Activated CD8-positive, alpha-beta memory T cell treated with anti-CD3 and anti-CD28 coated beads, Interleukin-2, amount 50 U/mL, for 4 hours (primary cell): ENCODE results near the gene RHOT2.
"Not testable (repeated sequence)": the region's sequence is repeated elsewhere in the genome, so short reads cannot be mapped to it uniquely, and the experiment has no call there.

Experiments used
- DNase-seq: peaks from one replicate; pipeline ENCODE4 v3.0.0-alpha.2; 2020

RHOT2 gene

DNA sequence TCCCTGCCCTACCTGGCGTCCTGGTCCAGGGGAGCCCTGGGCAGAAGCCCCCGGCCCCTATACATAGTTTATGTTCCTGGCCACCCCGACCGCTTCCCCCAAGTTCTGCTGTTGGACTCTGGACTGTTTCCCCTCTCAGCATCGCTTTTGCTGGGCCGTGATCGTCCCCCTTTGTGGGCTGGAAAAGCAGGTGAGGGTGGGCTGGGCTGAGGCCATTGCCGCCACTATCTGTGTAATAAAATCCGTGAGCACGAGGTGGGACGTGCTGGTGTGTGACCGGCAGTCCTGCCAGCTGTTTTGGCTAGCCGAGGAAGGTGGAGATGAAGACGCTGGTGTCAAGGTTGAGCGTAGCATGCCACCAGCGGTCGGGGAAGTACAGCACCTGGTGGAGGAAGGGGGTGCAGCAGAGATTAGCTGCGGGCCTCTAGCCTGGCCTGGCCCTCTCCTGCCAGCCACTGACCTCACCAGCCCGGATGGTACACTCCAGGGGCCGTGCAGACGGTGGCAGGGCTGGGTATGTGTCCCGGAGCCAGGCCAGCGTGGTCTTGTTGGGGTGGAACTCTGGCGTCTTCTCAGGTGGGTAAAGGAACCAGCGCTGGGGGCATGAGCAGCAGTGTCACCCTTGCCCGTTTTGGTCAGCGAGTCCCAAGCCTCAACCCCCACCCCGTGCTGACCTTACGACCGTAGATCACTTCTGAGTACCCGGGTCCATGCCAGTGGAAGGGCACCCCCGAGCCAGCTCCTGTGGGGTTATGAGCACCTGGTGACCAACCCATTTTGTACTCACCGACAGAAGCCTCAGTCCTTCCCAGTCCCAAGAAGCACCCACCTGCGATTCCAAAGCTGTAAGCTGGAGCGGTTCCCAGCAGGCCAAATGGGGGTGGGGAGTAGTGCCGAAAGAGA lies 14.8 kb downstream of the RHOT2 start:
- no peak for DNase-seq

DNA sequence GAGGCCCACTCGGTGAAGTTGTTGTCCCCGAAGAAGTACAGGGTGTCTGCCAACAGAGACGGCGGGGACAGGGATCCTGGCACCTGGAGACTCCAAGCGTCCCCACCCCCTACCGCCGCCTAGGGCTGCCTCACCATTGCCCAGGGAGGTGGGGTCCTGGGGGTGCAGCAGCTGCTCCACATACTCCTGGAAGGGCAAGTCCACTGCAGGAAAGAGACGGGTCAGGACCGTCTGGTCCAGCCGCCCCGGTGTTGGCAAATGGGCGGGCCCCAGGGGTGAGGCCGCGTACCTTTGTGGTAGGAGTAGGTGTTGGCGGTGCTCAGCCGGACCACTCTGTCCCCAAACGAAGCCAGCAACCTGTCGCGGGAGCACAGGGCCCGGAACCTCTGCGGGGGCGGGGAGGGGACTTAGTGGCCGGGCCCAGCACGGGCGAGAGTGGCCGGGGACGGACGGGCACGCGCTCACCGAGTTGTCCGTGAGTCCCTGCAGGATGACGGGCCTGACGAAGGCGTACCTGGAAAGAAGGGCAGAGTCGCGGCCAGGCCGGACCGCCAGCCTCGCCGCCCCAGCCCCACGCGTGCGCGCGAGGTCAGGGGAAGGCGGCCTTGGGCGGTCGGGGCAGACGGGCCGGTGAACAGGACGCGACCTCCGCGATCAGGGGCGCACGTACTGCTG lies 15.6 kb downstream of the RHOT2 start:
- no peak for DNase-seq

DNA sequence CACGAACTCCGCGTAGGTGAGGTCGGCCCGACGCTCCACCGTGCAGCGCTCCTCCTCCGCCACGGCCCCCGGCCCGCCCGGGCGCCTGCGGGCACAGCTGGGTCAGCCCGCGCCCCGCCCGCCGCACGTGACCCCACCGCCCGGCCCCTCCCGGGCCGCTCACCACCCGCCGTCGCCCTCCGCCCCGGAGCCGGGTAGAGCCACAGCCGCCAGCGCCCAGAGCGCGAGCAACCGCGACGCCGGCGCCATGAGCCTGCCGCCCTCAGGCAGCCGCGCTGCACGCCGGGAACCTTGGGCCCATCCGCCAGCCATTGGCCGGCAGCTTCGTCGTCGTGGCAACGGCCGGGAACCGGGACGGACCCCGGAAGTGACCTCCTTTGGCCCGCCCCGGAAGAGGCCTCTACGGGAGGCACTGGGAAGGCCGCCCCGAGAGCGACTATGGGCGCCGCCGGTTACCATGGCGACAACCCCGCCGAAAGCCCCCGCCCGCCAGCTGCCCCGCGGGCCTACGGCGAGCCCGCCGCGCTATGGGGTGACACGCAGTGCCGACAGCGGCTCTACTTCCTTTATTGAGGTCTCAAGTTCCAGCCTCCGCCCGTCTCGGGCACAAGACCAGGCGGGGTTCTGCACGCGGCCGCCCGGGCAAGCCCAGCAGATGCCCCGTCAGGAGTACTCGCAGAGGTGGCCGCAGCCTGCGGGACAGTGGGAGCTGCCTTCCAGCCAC lies 16.3 kb downstream of the RHOT2 start, which contains the start of gene JMJD8:
TSS of gene JMJD8 (minus strand) at position 264 of the 724 bp plus-strand sequence. CDS start at position 249, 15 bp downstream.
- peak; percentile 97 for DNase-seq

DNA sequence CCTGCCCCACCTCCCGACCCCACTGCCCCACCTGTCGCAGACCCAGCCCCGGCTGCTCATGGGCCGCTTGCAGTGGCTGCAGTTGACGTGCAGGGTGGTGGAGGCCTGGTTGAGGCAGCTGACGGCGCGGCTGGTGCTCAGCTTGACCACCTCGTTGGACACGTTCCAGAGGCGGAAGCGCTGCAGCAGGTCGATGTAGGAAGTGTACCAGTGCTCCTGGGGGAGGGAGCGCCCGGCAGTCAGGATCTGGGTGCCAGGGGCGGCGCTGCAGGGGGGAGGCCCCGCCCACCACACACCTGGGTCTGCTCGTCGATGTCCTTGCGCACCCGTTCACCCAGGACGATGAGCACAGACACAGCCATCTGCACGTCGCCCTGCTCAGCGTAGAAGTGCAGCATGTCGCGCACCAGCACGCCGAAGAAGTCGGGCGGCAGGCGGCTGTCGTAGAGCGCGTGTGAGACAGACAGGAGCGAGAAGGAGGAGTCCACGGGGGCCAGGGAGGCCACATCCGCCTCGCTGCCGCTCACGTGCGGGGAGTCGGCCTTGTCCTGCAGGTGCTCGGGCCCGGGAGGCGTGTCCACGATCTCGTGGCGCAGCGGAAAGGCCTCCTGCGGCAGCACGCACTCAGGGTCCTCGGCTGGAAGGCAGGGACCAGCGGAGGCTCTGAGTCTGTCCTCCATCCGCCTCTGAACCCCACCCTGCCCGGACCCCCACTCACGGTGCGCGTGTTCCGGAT lies 17.2 kb downstream of the RHOT2 start:
- DNase-seq = no peak

DNA sequence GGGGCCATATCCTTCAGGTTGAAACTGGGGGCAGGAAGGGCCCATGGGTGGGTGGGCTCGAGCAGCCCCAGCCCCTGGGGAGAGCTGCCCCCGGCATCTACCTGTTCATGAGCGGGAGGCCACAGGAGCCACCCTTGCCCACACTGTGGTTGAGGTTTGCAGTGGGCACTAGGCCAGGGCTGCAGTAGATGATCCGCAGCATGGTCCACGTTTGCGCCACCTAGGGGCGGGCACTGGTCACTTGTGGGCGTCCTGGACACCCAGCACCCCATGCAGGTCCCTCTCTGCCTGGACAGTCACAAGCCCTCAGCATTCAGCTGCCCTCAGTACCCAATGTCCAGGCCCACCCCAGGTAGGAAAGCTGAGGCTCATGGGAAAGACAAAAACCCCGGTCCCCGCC lies 18.0 kb downstream of the RHOT2 start:
- no peak for DNase-seq

DNA sequence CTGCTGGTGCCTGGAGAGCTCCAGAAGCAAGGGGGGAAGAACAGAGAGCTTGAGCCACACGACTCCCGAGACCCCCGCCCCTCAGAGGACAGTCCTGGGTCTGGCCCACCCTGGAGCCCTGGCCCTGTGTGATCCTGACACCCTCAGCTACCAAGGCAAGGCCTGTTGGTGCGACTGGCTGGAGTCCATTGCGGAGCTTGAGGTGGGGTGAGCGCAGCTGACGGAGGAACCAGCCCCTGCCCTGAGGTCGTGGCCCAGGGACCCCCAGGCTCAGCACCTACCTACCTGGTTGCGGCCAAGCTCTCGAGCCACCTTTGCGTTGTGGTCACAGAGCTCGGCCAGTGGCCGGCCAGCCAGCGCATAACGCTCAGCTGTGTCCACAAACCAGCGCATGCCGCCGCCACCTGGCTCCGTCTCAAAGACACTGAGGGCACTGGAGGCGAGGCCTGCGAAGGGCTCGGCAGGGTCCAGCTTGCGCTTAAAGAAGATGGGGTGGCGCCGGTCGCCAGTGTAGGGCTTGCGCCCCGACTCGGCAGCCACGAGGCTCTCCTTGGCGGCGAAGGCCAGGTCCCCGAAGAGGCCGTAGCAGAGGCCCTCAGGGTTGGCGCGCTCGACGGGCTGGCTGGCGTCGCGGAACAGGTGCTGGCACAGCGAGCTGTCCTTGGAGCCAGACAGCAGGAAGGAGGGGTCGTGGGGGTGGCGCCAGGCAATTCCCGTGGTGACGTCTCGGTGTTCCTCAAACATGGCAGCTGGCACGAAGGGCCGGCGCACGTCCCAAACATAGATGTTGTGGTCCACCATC lies 18.7 kb downstream of the RHOT2 start:
- no peak for DNase-seq

DNA sequence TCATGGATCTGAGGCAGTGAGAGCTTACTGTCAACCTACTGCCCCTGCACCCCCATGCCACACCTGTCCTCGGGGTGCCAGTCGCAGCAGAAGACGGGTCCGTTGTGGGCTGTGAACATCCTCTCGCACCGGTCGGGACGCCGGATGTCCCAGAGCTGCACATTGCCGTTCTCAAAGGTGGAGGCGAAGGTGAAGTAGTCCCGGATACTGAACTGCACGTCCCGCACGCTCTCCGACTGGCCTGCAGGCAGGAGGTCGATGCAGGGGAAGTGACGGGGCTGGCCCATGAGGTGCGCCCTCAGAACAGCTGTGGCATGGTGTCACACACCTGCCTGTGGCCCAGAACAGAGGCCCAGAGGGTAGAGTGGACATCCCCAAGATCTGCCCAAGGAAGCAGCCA lies 19.6 kb downstream of the RHOT2 start:
- no peak for DNase-seq

DNA sequence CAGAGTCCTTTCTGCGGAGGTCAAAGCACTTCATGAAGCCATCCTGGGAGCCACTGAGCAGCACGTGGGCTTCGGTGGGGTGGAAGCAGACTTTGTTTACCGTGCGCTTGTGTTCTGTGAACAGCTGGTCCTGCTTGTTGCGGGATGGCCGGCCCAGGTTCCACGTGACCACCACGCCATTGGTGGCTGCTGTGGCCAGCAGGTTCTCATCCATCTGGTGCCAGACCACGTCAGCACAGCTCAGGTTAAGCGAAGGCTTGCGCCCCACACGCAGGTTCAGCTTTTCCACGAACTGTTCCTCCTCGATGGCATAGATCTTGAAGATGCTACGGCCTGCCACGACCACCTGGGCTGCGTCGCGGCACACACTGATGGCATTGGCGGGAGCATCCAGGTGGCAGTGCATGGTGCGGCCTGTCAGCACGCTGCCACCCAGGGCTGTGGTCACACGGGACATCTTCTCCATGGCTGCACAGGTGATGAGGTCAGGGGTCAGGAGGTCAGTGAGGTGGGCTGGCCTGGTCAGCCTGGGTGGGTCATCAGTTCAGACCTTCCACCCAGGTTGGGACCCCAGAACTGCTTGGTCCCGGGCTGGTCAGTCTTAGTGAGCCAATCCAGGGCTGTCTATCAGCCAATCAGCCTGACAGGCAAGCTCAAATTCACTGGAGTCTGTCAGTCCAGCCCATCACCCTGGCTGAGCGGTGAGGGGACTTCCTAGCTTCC lies 21.4 kb downstream of the RHOT2 start:
- no peak for DNase-seq

DNA sequence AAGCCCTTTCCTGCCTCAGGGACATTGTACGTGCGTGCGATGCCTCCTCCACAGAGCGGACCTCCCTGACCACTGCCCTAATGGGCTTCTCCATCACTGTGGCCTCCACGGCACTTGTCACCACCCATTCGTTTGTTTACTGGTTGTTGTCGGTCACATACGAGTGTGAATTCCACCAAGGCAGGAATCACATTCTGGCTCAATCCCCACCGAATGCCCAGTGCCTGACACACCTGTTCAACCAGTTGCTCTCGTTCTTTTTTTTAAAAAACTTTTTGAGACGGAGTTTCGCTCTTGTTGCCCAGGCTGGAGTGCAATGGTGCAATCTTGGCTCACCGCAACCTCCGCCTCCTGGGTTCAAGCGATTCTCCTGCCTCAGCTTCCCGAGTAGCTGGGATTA lies 23.3 kb downstream of the RHOT2 start:
- not testable (repeated sequence) for DNase-seq

DNA sequence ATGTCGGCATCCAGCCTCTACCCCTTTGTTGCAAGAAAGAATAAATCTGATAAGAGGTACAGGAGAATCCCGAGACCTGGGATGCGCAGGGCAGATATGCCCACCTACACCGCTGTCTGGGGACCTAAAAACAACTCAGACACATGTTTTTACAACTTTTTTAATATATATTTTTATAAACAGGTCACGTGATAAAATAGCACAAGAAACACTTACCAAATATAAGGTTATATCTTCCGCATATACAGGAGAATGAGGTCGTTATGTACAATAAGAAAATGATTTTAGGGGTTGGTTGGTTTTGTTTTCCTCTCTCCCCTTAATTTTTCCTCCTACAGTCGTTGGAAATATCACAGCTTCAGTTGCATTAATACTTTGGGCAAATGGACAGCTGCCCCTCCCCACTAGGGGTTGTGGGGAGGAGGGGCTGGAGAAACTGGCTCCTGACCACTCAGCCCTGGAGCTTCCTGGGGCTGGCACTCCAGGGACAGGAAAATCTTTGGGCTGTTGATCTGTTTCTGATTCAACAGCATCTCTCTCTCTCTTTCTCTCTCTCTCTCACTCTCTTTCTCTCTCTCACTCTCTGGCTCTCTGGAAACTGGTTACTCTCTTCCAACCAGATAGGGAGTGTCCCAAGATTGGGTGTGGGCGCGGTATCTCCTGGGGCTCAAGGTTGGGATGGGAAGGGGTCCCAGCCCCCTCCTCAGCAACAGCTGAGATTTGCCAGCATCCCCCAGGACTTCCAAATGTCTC lies 24.6 kb downstream of the RHOT2 start:
- DNase-seq = no peak

DNA sequence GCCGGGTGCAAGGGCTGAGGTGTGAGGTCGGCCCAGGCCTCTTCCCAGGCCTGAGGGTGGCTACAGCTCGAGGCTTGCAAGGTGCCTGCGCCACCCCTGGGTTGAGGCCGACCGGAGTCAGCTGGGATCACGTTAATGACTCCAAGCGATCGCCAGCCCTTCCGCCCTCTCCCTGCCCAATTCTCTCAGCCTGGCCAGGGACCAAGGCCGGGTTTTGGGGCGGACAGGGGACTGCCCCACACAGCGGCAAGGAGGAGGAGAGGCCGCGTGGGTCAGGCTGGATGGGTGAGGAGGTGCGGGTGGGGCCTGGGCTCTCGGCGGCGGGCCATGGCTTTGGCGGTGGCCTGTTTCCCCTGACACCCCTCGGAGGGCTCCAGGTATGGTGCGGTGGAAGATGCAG lies 25.4 kb downstream of the RHOT2 start:
- DNase-seq = no peak

DNA sequence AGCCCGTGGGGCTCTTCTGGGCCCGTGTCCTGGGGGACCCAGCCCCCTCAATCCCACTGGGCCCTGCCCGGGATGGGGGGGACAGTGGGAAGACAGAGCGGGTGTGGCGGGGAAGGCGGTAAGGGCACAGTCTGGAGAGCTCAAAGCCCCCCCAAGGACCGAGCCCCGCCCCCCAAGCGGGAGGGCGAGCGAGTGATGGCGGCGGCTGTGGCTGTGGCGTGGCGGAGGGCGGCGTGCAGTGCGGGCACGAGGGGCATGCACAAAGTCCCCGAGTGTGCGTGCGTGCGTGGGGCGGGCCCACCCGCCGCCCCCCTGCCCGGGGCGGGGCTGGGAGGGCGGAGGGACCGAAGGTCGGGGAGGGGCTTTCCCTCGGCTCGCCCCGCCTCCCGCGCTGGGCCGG lies 25.8 kb downstream of the RHOT2 start:
- DNase-seq = peak; percentile 64

DNA sequence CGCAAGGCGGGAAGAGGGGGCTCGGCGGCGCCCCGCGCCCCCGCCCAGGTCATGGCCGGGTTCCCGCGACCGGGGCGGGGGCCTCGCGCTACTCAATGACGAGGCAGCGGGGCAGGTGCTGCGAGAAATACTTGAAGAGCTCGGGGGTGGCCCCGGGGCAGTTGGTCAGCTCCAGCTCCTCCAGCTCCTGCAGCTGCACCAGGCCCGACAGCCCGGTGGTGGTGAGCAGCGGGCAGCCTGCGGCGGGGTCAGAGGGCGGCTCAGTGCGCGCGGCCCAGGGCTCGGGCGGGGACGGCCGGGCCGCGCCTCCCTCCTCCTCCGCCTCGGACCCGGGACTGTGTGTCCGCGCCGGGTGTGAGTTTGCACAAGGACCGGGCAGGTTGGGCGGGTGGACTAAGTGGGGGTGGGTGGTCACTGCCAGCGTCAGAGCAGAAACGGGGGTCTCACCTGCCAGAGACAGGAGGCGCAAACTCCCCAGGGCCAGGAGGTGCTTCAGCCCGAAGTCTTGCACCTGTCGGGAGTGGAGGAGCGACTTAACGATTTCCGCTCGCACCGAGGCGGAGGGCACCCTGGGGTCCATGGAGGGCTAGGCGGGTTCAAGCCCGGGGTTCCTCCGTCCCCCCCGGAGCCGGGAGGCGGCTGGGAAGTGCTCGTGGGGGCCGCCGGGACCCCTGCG lies 26.4 kb downstream of the RHOT2 start:
- no peak for DNase-seq

DNA sequence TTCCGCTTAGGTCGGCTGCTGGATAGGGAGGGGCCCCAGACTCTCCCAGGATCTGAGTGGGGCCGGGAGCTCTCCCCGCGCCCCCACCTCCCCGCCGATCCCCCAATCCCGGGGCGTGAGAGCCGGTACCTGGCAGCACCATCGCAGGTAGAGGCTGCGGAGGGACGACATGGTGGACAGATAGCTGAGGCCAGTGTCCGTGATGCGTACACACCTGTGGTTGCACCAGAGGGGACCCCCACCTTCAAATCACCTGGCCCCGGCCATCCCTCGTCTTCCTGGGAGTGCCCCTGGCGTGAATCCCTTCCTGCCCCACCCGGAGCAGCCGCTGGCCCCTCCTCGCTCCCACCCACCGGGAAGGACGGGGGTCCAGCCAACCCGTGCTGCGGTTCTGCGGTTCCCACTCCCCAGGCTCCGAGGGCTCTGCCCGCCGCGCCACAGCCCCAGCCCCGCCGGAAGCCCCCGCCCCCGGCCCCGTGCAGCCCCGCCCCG lies 27.0 kb downstream of the RHOT2 start:
- DNase-seq = no peak

DNA sequence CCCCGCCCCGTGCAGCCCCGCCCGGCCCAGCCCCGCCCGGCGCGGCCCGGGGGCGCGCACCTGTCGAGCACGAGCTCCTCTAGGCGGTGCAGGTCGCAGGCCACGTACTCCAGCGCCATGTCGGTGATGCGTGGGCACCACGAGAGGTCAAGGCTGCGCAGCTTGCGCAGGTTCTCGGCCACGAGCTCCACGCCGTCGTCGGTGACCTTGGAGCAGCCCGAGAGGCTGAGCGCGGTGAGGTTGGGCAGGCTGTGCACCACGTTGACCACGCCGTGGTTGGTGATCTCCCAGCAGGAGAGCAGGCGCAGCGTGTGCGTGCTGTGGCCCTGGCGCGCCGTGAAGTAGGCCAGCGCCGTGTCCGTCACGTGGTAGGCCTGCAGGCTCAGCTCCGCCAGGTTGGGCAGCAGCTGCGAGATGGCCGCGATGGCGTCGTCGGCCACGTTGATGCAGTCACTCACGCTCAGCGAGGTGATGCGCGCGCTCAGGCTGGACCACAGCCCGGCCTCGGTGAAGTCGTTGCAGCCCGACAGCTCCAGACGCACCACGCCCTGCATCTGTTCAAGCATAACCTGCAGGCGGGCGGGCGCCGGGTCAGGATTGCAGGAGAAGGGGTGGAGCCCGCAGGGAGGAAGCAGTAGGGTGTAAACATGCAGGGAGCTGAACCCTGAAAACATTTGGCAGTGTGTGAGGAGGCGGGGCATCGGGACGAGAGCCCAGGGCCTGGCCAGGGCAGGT lies 27.6 kb downstream of the RHOT2 start:
- DNase-seq = peak; percentile 70

DNA sequence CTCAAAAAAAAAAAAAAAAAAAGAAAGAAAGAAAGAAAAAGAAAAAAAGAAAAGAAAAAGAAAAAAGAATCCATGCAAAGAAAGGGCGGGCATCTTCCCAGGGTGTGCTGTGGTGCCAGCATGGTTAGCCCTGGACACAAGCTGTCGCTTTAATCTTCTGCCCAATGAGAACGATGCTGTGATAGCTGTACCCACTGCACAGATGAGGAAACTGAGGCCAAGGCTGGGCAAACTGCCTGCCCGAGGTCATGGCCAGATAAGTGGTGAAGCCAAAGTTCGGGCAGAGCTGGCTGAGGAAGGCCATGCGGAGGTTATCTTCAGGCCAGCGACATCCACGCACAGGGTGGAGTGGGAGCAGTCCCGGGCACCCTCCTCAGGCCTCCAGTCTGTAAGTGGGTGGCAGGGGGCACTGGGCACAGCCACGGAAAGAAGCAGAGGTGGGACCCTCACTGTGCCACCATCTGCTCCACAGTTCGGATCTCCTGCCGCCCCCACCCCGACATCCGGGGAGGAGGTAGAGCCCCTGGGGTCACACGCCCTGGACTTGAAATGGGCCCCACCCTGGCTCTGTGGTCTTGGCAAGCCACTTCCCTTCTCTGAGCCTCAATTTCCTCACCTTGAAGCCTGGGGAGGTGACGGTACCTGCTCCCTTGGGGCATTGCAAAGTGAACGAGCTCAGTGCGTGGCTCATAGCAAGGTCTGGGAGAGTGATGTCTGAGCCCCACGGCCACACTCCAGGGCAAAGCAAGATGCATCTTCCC lies 31.2 kb downstream of the RHOT2 start:
- DNase-seq = no peak

DNA sequence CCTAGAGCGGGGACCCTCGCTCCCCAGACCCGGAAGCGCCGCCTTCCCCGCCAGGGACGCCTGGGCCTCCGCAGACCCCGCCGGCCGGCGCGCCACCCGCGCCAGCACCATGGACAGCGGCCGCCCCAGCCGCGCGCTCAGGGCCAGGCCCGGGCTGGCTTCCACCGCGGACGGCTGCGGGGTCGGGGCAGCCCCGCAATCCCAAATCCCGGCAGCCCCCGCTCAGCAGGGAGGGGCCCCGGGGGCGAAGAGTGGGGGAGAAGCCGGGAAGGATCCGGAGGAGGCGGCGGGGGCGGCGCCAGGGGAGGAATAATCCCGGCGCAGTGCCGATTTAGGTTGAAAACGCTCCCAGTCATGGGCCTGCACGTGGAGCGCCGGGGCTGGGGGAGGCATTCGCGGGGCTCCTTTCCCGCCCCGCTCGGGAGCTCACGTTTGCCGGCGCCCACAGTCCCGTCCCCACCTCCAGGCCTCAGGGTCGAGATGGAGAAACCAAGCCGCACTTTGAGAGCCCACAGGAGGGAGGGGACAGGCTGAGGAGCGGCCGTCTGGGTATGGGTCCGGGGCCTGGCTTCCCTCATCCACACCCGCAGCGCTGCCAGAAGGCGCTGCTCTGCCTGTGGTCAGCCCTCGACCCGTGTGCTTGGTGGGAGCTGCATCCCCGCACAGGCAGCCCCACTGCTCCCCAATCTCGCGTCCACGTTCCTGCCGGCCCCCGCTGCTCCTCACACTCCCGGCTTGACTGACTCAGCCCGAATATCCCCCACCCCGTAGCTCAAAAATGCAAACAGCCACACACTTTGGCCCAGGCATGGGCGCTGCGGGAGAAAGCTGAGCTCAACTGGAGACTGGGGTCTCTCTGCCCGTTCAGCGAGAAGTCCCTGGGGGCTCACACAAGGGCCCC lies 33.0 kb downstream of the RHOT2 start:
- peak; percentile 60 for DNase-seq
